Muscle of arm (tissue), 12 donors: ENCODE measurements around the gene LYRM4. TPM values are rescaled to one million over a fixed set of nuclear protein-coding genes. Genes with fewer than 3 reads are reported as not detected.
"Not testable (repeated sequence)": the region's sequence is repeated elsewhere in the genome, so short reads cannot be mapped to it uniquely, and the experiment has no call there.

Source experiments
- DNase-seq: peaks from one replicate; pipeline ENCODE4 v3.0.0-alpha.2; 2013
- polyA plus RNA-seq, 12 donors: library from polyadenylated mRNA; unstranded; fragments of 120-200 nt; gene quantifications; one replicate each; pipeline ENCODE4 v1.2.1, GENCODE V29; 2013; ENCODE audit not compliant: insufficient read length in 12 of 12

The LYRM4 gene
- polyA plus RNA-seq, 12 donors = 18.5 to 36.3 (median 25.8) TPM; not detected in 1

DNA sequence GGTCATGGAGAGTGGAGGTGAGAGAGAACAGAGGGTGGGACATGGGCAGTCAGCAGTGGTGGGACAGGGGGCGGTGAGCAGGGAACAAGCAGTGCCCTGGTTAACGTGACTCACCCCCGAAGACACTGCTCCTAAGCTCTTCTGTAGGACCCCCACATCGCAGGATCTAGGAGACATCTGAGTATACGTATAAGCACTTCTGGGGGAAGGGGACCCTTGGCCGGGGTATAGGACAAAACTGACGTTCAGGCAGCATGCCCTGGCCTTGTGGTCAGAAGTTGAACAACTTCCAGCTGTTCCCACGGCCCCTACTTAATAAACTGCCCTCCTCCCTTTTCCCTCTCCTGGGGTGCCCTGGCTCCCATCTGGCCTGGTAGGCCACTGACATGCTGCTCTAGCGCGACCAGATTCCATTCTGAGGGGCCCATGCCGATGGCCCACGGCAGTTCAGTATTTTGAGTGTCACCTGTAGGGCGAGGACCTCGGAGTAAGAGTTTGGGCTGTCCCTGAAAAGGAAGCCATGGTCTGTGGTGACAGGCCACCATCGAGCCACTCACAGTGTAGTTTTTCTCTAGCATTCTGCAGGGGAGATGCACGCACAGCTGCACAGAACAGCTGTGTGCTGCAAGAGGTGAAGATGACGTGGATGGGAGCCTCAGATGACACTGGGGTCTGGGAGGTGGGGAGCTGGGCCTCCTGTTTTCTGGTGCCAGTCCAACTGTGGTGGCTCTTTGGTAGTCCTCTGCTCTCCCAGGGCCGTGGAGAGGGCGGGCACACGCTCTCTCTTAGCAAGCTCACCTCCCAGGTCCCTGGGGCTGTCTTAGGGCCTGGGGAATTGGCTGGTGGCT is 137.2 kb downstream of the LYRM4 start:
- DNase-seq = peak; percentile 30

DNA sequence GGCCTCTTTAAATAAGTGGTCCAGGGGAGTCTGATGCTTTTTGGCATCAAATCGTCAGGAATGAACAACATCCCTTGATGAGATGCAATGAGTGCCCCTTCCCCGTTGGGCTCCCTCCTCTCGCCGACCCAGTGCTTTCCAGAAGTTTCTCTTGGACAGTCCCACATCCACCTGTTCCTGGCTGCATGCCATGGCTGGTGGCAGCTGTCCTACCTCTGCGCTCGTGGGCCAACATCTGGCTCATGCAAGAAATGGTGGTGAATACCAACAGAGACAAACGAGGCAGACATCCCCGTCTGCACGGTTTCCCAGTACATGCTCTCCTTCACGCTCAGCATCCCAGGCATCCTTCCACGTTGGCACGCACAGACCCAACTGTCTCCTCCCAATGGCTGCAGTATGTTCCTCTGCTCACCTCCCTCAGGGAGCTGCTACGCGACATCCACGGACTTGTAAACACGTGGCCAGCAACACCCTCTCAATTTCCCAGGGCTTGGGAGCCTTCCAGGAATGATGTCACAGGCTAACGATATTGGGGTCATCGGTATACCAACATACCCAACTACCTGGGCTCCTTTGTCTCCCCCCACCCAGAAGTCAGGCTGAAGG is 138.1 kb downstream of the LYRM4 start:
- DNase-seq = no peak

DNA sequence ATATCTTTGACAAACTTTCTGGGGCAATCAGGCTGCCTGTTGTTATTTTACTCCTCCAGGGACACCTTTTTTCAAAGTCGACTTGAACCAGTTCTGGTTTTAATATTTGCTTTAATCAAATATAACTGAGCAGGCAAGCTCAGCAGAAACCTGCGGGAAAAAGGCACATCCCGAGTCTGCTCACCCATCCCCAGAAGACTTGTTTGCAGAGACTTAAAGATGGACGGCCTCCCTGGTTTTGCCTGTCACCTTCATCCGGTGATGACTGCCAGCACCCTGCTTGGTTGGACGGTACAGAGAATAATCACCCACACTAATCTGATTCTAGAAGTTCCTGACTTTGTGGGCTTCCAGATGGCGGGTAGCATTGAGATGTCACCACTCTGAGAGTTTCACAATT is 138.8 kb downstream of the LYRM4 start:
- DNase-seq = no peak

DNA sequence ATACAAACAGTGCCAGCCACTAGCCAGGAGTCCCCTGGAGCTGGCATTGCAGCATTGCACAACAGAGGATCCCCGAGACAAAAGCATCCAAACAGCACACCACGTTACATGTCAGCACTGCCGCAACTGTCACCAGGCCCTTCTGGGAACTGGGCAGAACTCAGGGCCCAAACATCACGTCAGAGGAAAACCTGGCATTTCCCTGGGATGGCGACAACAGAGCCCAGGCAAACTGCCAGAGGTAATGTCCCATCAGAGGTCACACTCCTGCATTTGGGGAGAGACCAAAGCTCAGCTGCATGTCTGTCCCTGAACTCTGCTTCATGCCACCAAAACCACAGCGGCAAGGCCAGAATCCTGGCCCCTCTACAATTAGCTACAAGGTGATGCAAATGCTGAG is 139.3 kb downstream of the LYRM4 start:
- no peak for DNase-seq

DNA sequence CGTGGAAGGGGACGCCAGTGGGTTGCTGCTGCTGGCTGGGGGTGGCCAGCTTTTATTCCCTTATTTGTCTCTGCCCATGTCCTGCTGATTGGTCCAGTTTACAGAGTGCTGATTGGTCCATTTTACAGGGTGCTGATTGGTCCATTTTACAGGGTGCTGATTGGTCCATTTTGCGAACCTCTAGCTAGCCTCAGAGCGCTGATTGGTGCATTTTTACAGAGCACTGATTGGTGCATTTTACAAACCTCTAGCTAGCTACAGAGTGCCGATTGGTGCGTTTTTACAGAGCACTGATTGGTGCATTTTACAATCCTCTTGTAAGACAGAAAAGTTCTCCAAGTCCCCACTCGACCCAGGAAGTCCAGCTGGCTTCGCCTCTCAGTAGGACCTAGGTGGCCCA is 140.2 kb downstream of the LYRM4 start:
- not testable (repeated sequence) for DNase-seq

DNA sequence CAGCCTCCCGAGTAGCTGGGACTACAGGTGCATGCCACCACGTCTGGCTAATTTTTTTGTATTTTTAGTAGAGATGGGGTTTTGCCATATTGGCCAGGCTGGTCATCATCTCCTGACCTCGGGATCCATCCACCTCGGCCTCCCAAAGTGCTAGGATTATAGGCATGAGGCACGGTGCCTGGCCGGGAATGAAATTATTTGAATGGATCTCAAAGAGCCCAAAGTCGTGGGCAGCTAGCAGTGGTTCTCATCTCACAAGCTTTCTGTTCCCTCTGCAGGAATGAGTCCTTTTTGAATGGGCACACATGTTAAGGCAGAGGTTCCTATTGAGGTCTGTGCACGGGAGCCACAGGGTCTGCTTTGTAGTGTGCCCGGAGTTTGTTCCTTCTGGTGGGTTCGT is 140.7 kb downstream of the LYRM4 start:
- DNase-seq = no peak

DNA sequence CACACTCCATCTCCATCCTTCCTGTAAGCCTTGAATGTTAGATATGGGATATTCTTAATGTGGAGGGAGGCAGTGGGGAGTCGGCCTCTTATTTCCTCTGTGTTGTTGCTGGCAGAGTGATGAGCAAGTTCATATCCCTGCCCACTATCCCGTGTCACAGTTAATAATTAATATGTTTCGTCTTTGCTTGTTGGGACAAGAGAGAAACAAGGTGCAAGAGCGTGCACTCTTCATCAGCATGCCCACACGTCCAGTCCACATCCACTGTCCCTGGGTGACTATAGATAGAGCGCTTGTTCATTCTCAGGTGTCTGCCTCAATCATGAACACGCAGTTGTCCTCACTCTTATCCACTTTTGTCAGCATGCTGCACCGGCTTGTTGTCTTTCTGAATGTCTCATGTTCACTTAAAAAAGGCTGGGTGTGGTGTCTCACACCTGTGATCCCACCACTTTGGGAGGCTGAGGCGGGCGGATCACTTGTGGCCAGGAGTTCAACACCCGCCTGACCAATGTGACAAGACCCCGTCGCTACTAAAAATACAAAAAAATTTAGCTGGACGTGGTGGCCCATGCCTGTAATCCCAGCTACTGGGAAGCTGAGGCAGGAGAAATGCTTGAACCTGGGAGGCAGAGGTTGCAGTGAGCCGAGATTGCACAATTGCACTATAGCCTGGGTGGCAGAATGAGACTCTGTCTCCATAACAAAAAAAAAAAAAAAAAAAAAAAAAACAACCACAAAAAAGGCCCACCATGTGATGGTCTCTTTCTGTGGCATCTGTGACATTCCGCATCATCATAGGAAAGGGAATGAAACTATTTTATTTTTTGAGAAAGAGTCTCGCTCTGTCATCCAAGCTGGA is 141.4 kb downstream of the LYRM4 start:
- no peak for DNase-seq

DNA sequence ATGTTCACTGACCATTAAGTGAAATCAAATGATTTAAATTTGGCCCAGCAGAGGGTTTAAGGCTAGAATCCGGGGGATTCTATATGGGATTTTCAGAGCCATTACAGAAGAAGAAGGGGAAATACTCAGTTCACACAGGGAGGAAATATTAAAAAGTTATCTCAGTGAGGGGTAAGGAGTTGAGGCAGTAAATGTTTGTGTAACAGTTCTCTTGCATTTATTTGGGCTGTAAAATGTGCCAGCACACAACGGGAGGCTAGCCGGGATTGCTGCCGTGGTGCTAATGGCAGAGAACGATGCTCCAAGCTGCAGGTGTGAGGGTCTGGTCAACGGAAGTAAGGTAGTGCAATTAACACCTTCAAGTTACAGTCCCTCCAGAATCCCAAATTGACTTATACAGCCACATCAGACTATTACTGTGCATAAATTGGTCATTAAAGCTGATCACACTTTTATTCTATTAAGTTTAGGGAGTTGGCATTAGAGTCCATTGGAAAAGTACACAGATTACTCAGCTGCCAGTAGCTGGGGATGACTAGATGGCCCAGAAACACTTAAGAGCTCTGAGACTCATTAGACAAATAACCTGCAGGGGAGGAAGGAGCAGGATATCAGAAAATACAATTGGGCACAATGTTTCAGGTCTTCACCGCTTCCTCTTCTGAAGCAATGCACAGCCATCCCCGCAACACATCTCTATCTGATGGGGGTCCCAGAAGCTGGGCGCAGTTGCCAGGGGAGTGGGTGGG is 144.3 kb downstream of the LYRM4 start:
- no peak for DNase-seq

DNA sequence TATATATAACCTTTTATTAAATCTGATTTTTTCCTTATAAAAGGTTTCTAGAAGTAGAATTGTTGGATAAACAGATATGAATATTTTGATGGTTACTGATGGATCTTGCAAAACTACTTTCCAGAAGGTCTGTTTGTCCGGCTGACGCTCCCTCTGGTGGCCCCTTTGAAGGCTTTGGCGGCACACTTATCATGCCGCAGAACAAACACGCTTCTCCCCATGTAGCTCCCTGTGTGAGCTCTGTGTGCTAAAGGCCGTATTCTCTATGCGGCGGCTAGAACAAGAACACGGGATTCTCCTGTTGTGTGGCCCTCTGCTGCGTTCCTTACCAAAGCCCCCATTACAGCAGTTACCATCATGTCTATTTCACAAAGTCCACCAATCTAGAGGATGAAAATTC is 145.6 kb downstream of the LYRM4 start:
- DNase-seq = no peak

DNA sequence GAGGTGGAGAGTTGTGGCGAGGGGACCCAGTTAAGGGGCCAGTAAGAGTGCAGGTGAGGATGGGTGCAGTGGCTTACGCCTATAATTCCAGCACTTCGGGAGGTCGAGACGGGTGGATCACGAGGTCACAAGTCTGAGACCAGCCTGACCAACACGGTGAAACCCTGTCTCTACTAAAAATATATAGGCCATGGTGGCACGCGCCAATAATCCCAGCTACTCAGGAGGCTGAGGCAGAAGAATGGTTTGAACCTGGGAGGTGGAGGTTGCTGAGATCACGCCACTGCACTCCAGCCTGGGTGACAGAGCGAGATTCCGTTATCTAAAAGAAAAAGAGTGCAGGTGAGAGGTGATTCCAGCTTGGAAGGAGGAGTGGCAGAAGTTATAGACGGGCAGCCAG is 147.7 kb downstream of the LYRM4 start:
- no peak for DNase-seq

DNA sequence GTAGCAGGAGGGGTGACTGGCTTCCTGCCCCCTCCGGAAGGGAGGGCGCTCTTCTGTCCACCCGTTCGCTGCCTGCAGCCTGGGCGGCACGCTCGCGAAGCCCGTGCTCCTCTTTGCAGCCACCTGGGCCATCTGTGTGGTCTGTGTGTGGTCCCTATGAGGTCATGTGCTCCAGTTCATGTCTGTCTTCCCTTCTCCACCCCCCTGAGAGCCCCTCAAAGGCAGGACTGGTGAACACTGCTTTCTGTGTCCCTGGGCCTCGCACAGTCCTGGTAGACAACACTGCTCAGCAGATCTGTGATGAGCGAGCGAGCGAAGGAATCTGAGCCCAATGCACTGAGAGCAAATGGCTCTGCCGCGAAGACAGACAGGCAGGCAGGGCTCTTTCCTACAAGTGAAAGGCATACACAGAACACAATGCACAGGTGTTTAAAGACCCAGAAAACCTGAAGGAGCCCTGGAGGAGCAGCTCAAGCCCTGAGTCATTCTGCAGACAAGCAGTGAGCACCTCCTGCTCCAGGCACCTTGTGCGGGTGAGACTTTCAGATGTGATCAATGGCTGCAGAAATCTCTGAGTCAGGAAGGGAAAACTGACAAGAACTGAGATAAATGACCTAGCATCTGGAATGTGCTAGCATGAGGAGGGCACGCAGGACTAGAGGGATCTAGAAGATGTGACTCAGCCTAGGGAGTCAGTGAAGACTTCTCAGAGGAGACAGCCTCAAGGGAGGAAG is 148.5 kb downstream of the LYRM4 start:
- no peak for DNase-seq

DNA sequence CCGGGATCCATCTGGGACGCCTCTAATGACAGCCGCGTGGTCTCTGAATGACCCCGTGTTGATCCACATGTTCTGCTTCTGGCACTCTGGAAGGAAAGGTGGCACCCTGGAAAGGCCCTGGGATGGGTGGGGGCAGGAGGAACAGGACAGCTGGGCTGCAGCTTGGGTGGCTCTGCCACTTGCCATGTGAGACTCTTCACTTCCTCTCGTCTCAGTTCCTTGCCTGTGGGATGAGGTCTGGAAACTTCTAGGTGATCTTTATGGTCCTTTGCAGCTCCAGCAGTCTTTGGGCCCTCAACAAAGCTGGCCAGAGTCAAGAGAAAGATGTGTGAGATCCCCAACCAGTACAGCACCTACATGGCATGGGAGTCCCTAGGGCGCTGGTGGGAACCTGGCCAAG is 149.1 kb downstream of the LYRM4 start:
- no peak for DNase-seq

DNA sequence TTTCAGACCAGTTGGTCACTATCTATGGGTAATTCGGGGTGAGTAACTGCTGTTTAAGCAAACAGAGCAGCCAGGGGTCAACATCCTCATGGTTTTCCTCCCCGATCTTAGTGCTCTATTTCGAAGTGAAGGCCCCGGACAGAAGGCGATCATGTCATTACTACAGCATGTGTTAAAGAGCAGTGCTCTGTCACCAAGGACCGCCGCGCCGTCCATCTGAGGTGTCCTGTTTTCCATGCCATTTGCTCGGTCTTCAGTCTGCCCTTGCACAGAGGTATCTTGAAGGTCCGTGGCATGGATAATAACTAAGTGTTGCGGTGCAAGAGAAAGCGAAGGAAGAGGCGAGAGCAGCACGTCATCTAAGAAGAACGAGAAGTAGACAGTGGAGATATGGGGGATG is 150.5 kb downstream of the LYRM4 start:
- DNase-seq = no peak

DNA sequence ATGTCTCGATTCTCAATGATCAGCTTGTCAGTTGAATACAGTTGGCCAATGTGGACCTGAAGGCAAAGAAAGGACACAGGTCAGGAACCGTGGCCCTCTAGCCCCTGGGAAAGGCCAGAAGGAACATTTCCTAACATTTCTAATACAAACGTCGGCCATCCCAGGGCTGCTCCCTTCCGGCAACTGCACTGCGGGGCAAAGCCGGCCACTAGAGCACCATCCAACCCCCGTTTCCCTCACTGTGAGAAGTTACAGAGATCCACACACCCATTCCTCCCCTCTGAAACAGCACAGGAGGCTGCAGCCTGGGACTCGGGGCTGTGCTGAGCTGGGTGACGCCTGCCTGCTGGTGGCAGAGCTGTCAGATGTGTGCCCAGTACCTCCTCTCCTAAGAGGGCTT is 151.3 kb downstream of the LYRM4 start:
- DNase-seq = no peak

DNA sequence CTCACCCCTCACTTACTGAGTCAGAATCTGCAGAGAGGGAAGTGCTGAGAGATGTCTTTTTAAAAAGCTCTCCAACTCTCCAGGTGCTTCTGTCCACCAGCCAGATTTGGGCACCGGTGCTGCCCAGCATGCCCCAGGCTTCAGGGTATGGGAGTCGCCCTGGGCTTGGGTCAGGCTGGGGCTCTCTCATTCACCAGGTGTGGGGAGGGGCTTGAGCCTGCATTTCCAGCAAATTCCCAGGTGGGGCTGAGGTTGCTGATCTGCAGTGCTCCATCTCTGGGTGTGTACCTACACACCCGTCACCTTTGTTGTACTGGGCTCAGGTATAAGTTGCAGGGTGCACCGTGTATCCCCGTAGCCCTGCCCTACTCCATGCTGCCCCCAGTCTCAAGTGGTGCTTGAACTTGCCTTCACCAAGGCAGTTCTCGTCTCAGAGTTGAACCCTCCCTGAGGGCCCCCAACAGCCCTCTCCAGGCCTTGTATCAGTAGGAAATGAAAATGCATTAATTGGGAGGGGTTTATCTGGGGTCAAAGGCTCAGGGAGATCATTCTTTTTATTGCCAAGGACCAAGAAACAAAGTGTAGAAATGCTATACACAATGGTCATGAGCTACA is 152.1 kb downstream of the LYRM4 start:
- no peak for DNase-seq

DNA sequence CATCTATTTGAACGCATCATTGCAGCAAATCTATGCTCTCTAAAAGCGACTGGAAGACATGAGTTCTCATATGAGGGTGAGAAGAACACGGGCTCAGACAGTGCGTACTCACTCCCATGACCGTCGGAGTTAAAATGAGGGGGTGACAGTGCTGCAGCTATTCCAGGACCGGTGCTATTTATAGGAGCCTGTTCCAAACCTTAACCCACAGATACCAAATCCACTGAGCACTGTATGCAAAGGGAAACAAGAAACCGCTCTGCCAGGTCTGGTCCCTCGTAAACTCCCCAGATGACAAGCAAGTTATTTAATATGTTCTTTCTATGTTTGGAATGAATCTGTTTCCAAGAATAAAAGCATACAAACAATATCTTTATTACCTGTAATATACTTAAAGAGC is 152.7 kb downstream of the LYRM4 start:
- no peak for DNase-seq

DNA sequence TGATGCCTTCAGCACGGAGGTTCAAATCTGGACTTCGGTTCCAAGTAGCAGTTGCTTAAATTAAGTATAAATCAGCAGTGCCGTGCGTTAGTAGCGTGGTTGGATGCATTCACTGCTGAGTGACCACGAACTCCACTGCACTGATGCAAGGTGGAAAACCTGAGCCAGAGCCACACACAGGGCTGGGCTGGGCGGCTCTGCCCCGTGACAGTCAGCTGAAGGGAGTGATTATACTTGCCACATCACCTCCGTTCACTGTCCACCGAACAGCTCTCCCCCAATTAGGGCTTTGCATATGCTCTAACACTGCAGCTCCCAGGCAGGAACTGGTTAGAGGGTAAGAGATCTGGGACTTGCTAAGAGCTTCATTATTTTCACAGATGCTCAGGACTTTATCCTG is 153.4 kb downstream of the LYRM4 start:
- DNase-seq = no peak

DNA sequence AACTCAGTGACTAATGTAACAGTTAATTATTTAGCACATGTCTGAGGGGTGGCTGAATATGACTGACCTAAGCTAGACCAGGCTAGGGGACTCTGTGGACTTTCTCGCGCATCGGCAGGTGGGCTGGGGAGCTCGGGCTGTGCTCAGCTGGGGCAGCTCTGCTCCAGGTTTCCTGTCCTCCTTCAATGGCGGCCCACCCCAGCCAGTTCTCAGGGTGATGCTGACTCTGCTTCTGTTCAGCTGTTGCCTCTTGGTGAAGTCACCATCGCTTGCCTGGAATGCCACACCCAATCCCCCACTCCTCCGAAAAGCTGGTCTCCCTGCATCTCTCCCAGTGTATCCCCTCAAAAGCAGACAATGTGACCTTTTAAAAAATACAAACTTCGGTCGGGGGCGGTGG is 155.6 kb downstream of the LYRM4 start:
- DNase-seq = no peak

DNA sequence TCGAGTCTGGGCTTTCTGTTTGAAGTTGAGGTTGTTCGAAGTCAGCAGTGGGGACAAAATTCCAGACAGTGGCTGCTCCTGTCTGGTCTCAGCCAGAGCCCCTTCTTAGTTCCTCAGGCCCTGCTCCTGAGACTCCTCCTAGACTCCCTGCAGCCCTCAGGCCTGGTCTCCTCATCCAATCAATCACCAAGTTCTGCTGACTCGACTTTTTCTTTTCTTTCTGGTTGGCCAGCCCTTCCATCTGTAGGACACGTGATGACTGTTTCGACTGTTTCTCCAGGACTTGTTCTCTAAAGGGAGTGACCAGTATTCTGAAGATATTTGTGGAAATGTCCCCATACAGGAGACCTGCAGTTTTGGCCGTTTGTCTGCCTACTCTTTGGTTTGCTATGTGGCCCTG is 156.1 kb downstream of the LYRM4 start:
- DNase-seq = no peak

DNA sequence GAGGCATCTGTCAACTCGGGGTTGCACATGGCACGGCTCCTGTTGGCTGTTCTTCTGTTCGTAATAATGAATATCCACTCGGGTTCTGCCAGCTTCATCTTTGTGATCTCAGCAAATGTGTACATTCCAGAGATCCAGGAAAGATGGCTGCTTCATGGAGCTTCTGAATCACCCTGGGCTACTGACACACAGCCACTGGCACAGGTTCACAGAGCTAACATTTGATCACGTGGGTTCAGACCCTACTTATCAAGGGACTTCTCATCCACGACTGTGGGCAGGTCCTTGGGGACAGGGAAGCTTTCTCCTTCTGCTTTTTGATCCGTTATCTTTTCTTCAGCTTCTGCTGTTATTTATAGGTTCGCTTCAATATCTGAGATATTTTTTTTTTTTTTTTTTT is 157.5 kb downstream of the LYRM4 start:
- DNase-seq = no peak
